CD4-positive, alpha-beta T cell treated with Interleukin-10 for 1 hour (primary cell): ENCODE data around the gene CSAD.
A peak's percentile ranks its signal among the peaks of the same experiment; 100 is the strongest.
"Not testable (repeated sequence)": the region's sequence is repeated elsewhere in the genome, so short reads cannot be mapped to it uniquely, and the experiment has no call there.

Experiments used
- DNase-seq: peaks from one replicate; pipeline ENCODE4 v3.0.0-alpha.2; 2020

Gene CSAD

GRCh38 chr12:53178803-53179202 lies 1.9 kb downstream of the CSAD start:
- not testable (repeated sequence) for DNase-seq

GRCh38 chr12:53177447-53177846 lies 3.3 kb downstream of the CSAD start:
- DNase-seq: not testable (repeated sequence)

- no peak for DNase-seq
These were observed 4.0 kb downstream of the CSAD start for GRCh38 chr12:53176750-53177149.

DNA sequence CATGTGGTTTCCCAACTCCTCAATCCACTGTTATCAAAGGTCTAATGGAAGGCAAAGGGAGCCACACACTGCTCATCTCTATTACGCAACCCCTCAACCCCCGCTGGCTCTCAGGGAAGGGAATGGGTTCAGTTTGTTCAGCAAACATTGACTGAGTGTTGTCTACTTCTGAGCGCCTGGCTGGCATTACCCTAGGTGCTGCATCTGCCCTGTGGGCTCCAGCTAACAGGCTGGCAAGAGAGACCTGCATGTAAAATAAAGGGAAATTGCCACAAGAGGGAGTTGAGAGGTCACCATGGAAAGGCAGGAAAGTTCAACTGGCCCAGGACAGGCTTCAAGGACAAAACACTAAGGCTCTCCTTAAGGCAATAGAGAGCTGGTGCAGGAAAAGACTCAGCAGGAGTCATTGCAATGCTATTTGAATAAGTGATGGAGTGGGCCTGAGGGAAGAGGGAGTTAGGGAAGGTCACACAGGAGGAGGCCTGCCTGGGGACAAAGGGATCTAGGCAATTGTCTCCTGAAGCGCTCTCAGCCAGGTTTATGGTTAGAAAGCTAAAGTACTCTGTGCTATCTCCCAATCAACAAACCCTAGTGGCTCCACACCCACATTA lies 5.7 kb downstream of the CSAD start:
- peak; percentile 23 for DNase-seq

DNA sequence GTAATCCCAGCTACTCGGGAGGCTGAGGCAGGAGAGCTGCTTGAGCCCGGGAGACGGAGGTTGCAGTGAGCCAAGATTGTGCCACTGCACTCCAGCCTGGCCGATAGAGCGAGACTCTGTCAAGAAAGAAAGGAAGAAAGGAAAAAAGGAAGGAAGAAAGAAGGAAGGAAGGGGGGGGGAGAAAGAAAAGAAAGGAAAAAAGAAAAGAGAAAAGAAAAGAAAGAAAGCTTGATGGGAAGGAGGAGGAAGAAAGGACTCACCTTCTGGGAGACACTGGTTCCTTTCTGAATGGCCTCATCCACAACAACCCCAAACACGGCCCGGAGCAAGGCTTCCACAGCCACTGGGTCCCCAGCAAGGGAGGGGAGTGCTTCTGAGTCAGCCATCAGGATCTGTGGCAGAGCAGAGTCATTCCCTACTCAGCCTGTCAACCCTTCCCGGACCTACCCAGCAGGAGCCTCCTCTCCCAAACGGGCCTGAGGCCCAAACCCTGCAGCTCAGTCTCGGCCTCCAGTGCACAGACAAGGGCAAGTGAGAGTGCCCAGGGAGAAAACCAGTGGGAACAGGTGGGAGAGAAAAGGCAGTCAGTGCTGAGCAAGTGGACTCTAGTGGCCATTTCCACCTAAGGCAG lies 7.5 kb downstream of the CSAD start:
- DNase-seq: no peak

- DNase-seq: no peak
These were observed 8.4 kb downstream of the CSAD start for GRCh38 chr12:53172352-53172751.

DNA sequence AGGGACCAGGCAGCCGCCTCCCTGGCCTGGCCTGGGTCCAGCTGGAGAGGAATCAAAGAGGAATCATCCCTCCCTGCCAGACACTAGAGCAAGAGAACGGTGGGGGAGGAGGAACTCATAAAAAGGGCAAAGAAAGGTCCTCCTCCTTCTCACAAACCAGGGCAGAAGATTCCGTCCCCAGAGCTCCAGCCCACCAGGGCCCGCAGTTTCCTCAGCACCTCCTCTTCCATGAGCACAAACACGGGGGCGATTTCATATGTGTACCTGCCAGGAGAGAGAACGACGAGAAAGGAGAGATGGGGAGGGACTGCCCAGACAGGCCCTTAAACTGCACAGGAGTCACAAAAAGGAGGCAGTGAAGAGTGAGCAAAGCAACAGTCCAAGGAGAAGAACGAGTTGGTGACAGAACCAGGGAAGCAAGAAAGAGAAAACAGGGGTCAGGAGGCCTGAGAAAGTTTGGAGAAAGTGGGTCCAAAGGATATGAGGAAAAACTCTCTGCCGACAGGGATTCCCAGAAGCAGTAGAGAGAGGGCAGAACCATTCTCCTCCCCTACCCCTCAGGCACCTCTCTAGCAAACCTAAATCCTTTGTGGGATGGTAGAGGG lies 8.9 kb downstream of the CSAD start:
- no peak for DNase-seq

- no peak for DNase-seq
These were observed 9.6 kb downstream of the CSAD start for GRCh38 chr12:53170876-53171724.

DNA sequence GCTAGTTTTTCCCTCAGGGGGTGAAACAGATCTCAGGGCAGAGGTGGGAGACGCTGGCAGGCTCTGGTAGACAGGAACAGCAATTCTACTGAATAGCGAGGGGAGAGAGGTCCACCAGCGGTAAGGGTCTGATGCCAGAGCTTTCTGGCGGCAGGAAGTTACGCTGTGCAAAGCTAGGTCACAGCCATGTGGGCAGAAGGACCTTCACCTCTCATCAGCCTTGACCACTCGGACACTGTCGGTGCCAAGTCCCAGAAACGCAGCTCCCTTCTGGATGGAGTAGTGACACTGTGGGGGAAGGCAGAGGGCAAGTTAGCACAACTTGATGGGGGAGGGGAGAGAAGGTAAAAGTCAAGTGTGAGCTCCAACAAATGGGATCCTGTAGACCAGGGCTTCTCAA lies 10.5 kb downstream of the CSAD start:
- DNase-seq: no peak

GRCh38 chr12:53169644-53170043 lies 11.1 kb downstream of the CSAD start:
- DNase-seq: no peak

GRCh38 chr12:53166837-53167236 lies 13.9 kb downstream of the CSAD start:
- no peak for DNase-seq

- not testable (repeated sequence) for DNase-seq
These were observed 17.7 kb downstream of the CSAD start for GRCh38 chr12:53163008-53163407.

- no peak for DNase-seq
These were observed 19.4 kb downstream of the CSAD start for GRCh38 chr12:53161119-53161911.

GRCh38 chr12:53160673-53161072 lies 20.1 kb downstream of the CSAD start:
- no peak for DNase-seq

DNA sequence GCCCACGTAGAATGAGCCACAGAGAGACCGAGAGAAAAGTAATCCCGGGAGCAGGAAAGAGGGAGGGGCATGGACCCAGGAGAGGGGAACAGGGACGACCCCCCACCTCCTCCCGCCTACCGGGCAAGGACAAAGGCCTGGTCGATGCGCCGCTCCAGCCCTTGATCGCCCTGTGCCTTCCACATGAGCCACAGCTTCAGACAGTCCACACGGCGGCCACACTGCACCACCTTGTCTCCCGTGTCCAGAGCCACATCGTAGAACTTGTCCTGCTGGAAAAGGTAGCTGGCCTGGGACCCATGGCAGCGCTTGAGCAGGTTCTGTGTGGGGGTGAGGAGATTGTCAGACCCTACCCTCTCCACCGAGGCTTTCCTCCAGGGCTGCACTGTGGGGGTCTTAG lies 20.7 kb downstream of the CSAD start:
- DNase-seq: no peak

DNA sequence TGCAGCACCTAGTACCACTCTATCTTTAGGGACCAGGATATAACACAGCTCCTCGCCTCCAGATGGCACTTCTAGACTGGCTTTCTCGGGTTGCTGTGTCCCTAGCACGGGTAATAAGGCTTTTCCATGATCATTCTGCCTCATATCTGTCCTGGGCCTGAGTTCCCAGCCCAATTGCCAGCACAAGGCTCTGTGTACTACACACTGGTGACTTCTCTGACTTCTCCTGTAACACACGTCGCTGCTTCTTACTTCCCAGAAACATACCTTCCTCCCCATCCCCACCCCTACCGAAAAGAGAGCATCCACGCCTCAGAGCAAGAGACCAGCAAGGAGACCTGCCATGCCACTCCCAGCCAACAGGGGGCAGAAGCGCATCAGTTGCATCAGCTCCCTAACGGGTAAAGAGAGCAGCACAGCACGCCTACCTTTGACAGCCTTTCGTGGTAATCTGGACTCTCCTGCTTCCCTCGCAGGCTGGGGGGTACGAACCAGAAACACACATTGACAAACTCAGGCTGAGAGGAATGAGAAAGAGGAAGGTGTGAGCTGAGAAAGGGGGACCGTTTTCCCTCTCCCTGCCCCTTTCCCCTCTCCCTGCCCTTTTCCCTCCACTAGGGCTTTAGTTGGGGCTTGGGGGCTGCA lies 21.4 kb downstream of the CSAD start:
- peak; percentile 91 for DNase-seq

- no peak for DNase-seq
These were observed 28.3 kb downstream of the CSAD start for GRCh38 chr12:53152390-53152789.

DNA sequence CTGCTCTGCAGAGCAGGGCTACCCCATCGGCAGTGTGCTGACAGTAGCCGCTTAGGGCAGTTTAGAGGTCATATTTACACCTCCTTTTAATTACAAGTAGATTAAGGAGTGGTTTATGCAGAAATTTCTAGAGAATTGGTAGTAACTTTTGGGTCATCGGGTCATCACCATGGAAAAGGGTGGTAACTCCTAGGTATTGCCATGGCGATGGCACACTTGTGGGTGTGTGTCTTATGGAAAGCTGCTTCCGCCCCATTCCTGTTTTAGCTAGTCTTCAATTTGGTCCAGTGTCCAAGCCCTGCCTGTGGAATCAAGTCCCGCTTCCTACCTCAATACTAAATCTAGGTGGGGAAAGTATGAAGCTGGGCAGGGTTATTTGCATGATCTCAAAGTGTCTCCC lies 29.7 kb downstream of the CSAD start:
- no peak for DNase-seq

DNA sequence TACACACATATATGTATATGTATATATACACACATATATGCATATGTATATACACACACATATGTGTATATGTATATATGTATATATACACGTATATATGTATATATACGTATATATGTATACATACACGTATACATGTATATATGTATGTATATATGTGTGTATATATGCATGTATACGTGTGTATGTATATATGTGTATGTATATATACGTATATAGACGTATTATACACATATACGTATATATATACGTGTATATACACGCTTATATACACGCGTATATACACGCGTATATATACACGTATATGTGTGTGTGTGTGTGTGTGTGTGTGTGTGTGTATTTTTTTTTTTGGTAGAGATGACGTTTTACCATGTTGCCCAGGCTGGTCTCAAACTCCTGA lies 33.1 kb downstream of the CSAD start:
- DNase-seq: no peak

- no peak for DNase-seq
These were observed 33.5 kb downstream of the CSAD start for GRCh38 chr12:53147181-53147580.

GRCh38 chr12:53145383-53146260 lies 35.1 kb downstream of the CSAD start:
- DNase-seq: no peak
